HEK293 (cell line): ENCODE results near the gene CEBPA.
"Not testable (repeated sequence)": the region's sequence is repeated elsewhere in the genome, so short reads cannot be mapped to it uniquely, and the experiment has no call there.

Experiments
- CTCF ChIA-PET: fragments of 350-600 bp; formaldehyde crosslinking; extraction: SDS; loops from one replicate; lab custom pipeline; 2021; ENCODE audit warnings: antibody characterized with exemption; lab: Yijun Ruan, JAX
- POLR2A ChIA-PET: fragments of 300-600 bp; formaldehyde crosslinking; extraction: SDS; loops from one replicate; lab custom pipeline; 2020; ENCODE audit warnings: antibody characterized with exemption, inconsistent platforms; lab: Yijun Ruan, JAX
- H3K27ac ChIP-seq: fragments of 200-500 bp; sonication (Bioruptor generic); 2 replicates; pipeline ENCODE4 v1.5.1; 2014; ENCODE audit warnings: low read depth, low read length, control low read depth, inconsistent platforms; ENCODE audit errors: extremely low read depth
- H3K36me3 ChIP-seq, 2 experiments: fragments of 200-500 bp in 1 of 2; sonication (Bioruptor generic) in 1 of 2; 1 replicate in 1 of 2; 2 replicates in 1 of 2; pipeline ENCODE4 v1.5.1; 2014 to 2017; ENCODE audit warnings: inconsistent platforms in 2 of 2, low read length in 2 of 2; ENCODE audit not compliant: control insufficient read depth in 2 of 2, insufficient read depth in 1 of 2
- H3K4me1 ChIP-seq: fragments of 200-500 bp; sonication (Bioruptor generic); 2 replicates; pipeline ENCODE4 v1.5.1; 2014; ENCODE audit warnings: mild to moderate bottlenecking, low read length, inconsistent platforms; ENCODE audit not compliant: control insufficient read depth, insufficient read depth
- H3K4me3 ChIP-seq: 2 replicates; pipeline ENCODE4 v1.5.1; 2011; ENCODE audit warnings: low read depth, mild to moderate bottlenecking, control low read depth, low read length, moderate library complexity
- H3K9me3 ChIP-seq: fragments of 200-500 bp; sonication (Bioruptor generic); 2 replicates; pipeline ENCODE4 v1.5.1; 2014; ENCODE audit warnings: low read depth, low read length, inconsistent platforms; ENCODE audit not compliant: control insufficient read depth, insufficient read depth
- KLF1 ChIP-seq: fragments of 450-650 bp; formaldehyde crosslinking; IDR thresholded peaks from 2 replicates; pipeline ENCODE4 v1.5.1; 2016; ENCODE audit warnings: missing biosample characterization, missing genetic modification characterization
- ZBTB20 ChIP-seq: fragments of 450-650 bp; formaldehyde crosslinking; IDR thresholded peaks from 2 replicates; pipeline ENCODE4 v1.5.1; 2016; ENCODE audit warnings: missing biosample characterization, missing genetic modification characterization
- ZBTB49 ChIP-seq: fragments of 450-650 bp; formaldehyde crosslinking; IDR thresholded peaks from 2 replicates; pipeline ENCODE4 v1.5.1; 2016; ENCODE audit warnings: missing biosample characterization, missing genetic modification characterization, low read depth
- ZNF121 ChIP-seq: fragments of 450-650 bp; formaldehyde crosslinking; IDR thresholded peaks from 2 replicates; pipeline ENCODE4 v1.5.1; 2016; ENCODE audit warnings: missing biosample characterization, missing genetic modification characterization
- ZNF132 ChIP-seq: fragments of 450-650 bp; formaldehyde crosslinking; IDR thresholded peaks from 2 replicates; pipeline ENCODE4 v1.5.1; 2017; ENCODE audit warnings: missing biosample characterization, missing genetic modification characterization, borderline replicate concordance
- ZNF146 ChIP-seq: fragments of 450-650 bp; formaldehyde crosslinking; IDR thresholded peaks from 2 replicates; pipeline ENCODE4 v1.5.1; 2016; ENCODE audit warnings: missing biosample characterization, missing genetic modification characterization
- ZNF174 ChIP-seq: fragments of 450-650 bp; formaldehyde crosslinking; IDR thresholded peaks from 2 replicates; pipeline ENCODE4 v1.5.0; 2017; ENCODE audit warnings: missing biosample characterization, mild to moderate bottlenecking, missing genetic modification characterization
- ZNF2 ChIP-seq: fragments of 450-650 bp; formaldehyde crosslinking; IDR thresholded peaks from 2 replicates; pipeline ENCODE4 v1.5.1; 2016; ENCODE audit warnings: missing biosample characterization, missing genetic modification characterization
- ZNF223 ChIP-seq: fragments of 450-650 bp; formaldehyde crosslinking; IDR thresholded peaks from 2 replicates; pipeline ENCODE4 v1.5.1; 2016; ENCODE audit warnings: missing biosample characterization, missing genetic modification characterization
- ZNF274 ChIP-seq, 2 experiments: fragments of 200-500 bp in 1 of 2; fragments of 450-650 bp in 1 of 2; sonication (Bioruptor generic) in 1 of 2; formaldehyde crosslinking in 1 of 2; IDR thresholded peaks; 2 replicates each; pipeline versions ENCODE4 v1.5.1 to v1.6.1; 2014 to 2016; ENCODE audit warnings: borderline replicate concordance in 1 of 2, inconsistent platforms in 1 of 2, low read length in 1 of 2, missing biosample characterization in 1 of 2, missing genetic modification characterization in 1 of 2
- ZNF280D ChIP-seq: fragments of 450-650 bp; formaldehyde crosslinking; IDR thresholded peaks from 2 replicates; pipeline ENCODE4 v1.5.1; 2016; ENCODE audit warnings: missing biosample characterization, missing genetic modification characterization
- ZNF580 ChIP-seq: fragments of 450-650 bp; formaldehyde crosslinking; IDR thresholded peaks from 2 replicates; pipeline ENCODE4 v1.5.1; 2016; ENCODE audit warnings: missing biosample characterization, missing genetic modification characterization
- ZNF664 ChIP-seq: fragments of 450-650 bp; formaldehyde crosslinking; IDR thresholded peaks from 2 replicates; pipeline ENCODE4 v1.5.1; 2016; ENCODE audit warnings: missing biosample characterization, missing genetic modification characterization
- ZNF768 ChIP-seq: fragments of 450-650 bp; formaldehyde crosslinking; IDR thresholded peaks from 2 replicates; pipeline ENCODE4 v1.5.1; 2018; ENCODE audit warnings: missing biosample characterization, mild to moderate bottlenecking, missing genetic modification characterization

Gene CEBPA

GRCh38 chr19:33316541-33317264 lies 14.4 kb upstream of the CEBPA start:
- TF ChIP-seq ZNF664 (tag by site-specific recombination) (no peak), ZNF132 (tag by site-specific recombination) (no peak), ZNF223 (tag by site-specific recombination) (no peak), ZNF121 (tag by site-specific recombination) (0 out of 2 replicates have a peak, but pooled peaks have one; percentile 50), KLF1 (tag by site-specific recombination) (no peak), ZBTB20 (tag by site-specific recombination) (peak; percentile 56)
- Histone ChIP-seq H3K4me1 (no peaks in the 10 kb centered on the region), H3K9me3 (peaks cover 4% of the 10 kb centered on the region), H3K36me3 (no peaks in the 10 kb centered on the region; a peak in 1 of 3 replicates), H3K4me3 (no peak overlapping the region), H3K27ac (no peak overlapping the region)
- ChIA-PET POLR2A (interaction anchor here (1.1 kb wide), 1 partner anchor 14 kb away, joined by 3 read pairs; the partner anchor contains the start of gene CEBPA), CTCF (interaction anchor here (0.7 to 1.3 kb wide), 3 partner anchors 15 to 132 kb away, joined by 3 read pairs; partner anchors contain the start of gene CEBPA)

GRCh38 chr19:33312808-33313207 lies 10.5 kb upstream of the CEBPA start:
- H3K4me1 ChIP-seq; H3K36me3 ChIP-seq; H3K9me3 ChIP-seq; H3K27ac ChIP-seq; H3K4me3 ChIP-seq; TF ChIP-seq ZNF274 (IDR thresholded peaks at IDR 0.05; ENCODE audit: low read length): not testable (repeated sequence)
- CTCF ChIA-PET, result interaction anchor here (0.6 to 3.2 kb wide), 13 partner anchors 10 to 578 kb away, joined by 3 to 24 read pairs (median 4); partner anchors contain the start of gene CEBPA
- 0 out of 2 replicates have a peak, but pooled peaks have one; percentile 64 for TF ChIP-seq ZNF274 (tag by site-specific recombination; IDR thresholded peaks at IDR 0.05; ENCODE audit: borderline replicate concordance)
- peak; percentile 97 for TF ChIP-seq ZNF280D (tag by site-specific recombination)
- 0 out of 2 replicates have a peak, but pooled peaks have one; percentile 32 for TF ChIP-seq ZNF768 (tag by site-specific recombination)
- TF ChIP-seq ZBTB49 (tag by site-specific recombination), result 0 out of 2 replicates have a peak, but pooled peaks have one; percentile 16
- peak; percentile 97 for TF ChIP-seq ZNF580 (tag by site-specific recombination)
- peak; percentile 100 for TF ChIP-seq ZNF146 (tag by site-specific recombination)
- TF ChIP-seq ZNF2, result 0 out of 2 replicates have a peak, but pooled peaks have one; percentile 29
- 0 out of 2 replicates have a peak, but pooled peaks have one; percentile 10 for TF ChIP-seq ZNF174 (tag by site-specific recombination)
- POLR2A ChIA-PET, result interaction anchor here (0.7 to 1.5 kb wide), 3 partner anchors 12 to 60 kb away, joined by 4 to 5 read pairs (median 4); no protein-coding TSS in a partner anchor
